NCI-H82 (cell line): ENCODE data around the gene USP15.
A peak's percentile ranks its signal among the peaks of the same experiment; 100 is the strongest.

Source experiments
- DNase-seq: peaks from one replicate; lab custom pipeline; 2025; lab: John Stamatoyannopoulos, UW

Gene USP15

GRCh38 chr12:62282057-62282774, 22.0 kb downstream of the USP15 start:
- DNase-seq, result no peak

GRCh38 chr12:62284749-62285148, 24.5 kb downstream of the USP15 start:
- no peak for DNase-seq

GRCh38 chr12:62285284-62285683, 25.1 kb downstream of the USP15 start:
- no peak for DNase-seq

DNA sequence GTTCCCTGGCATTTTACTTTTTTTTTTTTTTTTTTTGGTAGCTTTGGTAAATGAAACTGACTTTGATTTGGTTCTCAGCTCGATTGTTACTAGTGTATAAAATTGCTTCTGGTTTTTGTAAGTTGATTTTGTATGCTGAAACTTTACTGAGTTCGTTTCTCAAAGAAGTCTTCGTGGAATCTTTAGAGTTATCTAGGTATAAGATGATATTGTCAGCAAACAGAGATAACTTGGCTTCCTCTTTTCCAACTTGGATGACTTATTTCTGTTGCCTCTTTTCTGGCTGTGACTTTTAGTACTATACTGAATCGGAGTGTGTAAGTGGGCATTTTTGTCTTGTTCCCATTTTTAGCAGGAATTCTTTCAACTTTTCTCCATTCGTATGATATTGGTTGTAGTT, 28.1 kb downstream of the USP15 start:
- DNase-seq, result no peak

- no peak for DNase-seq
Measured at GRCh38 chr12:62290846-62291245, 30.6 kb downstream of the USP15 start.

DNA sequence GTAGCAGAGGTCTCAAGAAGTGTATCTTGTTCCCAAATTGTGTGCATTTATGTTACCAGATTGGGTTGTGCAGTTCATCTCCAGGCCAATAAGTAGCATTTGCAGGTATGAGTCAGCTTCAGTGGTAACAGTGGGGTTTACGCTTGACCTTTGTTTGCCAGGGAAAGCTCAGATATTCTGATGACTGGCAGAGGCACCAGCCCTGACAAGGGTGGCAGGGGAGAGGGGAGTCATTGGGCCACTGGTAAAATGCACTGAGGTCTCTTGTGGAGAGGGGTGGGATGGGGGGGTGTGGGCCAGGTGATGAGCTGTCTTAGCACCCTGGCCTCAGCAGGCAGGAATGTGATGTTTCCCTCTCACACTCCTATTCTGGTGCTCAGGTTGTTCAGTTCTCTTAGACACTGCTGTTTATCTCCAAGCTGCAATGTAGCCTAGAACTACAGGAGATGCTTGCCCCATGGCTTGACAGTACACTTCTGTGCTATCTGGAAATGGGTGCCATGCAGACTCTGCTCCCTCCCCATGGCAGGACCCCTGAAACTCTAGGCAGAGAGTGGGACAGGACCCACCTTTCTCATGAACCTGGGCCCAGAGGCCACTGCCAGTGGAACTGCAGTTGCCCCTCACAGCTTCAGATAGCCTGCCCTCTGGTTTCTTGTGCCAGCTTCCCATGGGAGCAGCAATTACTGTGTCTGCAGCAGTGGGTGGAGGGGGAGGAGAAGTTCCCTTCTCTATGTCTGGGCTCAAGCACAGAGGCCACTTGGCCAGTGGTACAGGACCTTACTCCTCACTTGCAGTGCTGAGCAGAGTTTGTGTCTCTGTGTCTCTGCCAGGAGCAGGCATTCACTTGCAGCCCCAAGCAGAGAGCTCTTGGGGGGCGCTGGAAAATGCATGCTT, 31.9 kb downstream of the USP15 start:
- no peak for DNase-seq

DNA sequence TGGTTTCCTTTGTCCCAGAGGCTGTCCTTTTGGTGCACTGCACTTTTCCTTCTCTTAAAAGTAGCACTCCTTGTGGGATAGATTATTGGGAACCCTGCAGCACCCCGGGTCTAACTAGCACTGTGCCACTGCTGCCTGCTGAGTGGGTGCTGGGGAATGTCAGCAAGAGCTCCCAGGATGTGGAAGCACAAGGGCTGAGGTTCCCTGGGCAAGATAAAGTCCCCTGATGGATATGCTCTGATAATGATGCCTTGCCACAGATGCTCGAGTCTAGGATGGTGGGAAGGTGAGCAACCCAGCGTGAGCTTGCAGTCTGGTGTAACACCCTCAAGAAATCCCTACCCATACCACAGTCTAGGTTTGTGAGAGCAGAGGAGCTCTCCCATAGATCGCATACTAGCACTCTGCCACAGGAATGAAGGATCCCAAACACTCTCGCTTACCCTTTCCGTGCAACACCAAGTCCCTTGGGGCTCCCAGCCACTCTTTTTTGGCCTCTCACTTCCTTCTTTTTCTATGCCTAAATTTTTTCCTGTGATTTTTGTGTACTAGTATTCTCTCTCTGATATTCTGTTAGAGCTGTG, 32.6 kb downstream of the USP15 start:
- no peak for DNase-seq

DNA sequence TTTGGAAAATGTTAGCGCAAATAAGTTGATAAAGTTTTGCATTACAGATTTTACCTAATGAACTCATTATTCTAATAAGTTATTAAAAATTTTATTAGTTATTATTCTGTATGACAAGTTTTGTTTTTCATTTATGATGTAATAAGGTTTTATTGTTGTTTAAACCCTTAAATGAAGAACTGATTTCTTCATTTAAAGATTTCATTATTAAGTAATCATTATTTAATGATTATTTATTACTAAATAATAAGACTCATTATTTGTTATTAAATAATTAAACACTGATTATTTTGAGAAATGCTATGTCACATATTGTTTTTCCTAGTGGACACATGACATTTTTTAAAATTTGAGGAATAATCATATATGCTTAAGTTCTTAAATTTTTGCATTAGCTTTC, 34.2 kb downstream of the USP15 start:
- no peak for DNase-seq

- DNase-seq, result no peak
Measured at GRCh38 chr12:62296001-62296400, 35.8 kb downstream of the USP15 start.

GRCh38 chr12:62297321-62297720, 37.1 kb downstream of the USP15 start:
- no peak for DNase-seq

GRCh38 chr12:62299617-62300016, 39.4 kb downstream of the USP15 start:
- DNase-seq, result no peak

DNA sequence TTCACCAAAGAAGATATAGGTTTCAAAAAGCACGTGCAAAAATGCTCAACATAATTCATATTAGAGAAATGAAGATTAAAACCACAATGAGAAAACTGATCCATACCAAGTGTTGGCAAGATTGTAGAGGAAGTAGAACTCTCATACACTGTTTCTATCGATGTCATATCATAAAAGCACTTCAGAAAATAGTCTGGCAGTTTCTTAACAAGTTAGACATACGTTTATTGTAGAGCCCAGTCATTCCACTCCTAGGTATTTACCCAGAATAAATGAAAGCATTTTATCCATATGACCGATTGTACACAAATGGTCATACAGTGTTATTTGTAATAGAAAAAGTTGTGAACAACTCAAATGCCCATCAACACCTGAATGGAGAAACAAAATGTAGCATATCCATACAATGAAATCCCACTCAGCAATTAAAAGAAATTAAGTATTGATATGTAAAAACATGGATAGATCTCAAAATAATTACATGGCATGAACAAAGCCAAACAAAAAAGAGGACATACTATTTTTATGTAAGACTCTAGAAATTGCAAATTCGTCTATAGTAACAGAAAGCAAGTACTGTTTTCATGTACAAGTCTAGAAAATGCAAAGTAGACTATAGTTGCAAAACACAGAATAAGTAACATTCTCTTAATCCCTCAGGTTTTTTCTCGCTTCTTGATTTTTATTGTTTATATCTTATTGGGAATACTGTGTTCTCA, 41.0 kb downstream of the USP15 start:
- DNase-seq, result no peak

DNA sequence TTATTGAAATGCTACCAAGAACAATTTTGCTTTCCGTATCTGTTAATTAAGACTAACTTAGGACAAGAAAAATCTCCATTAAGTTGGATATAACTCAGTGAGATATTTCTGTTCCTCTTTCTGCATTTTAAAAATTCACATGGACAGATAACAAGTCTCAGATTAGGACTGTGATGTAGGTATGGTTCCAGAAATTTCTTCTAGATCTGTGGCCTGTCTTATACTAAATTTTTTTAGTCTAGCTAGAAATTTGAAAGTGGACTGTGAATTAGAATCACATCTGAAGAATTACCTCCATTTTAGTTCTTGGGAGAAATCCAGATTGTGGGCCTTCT, 41.6 kb downstream of the USP15 start:
- no peak for DNase-seq

DNA sequence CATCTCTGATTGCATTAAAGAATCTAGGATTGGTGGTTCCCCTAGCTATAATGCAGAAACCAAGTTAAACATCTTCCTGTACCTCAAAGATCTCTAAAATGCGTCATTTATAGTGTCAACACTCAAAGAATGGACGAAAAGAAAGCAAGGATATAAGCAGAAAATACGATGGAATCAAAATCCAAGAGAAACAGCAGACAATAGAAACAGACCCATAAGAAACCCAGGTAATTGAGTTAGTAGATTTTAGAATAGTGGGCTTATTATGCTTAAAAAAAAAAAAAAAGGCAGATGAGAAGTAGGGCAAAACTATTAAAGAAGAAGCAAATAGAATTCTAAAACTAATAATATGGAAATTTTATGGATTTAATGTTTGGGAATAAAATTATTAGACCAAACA, 44.4 kb downstream of the USP15 start:
- no peak for DNase-seq

GRCh38 chr12:62305778-62306177, 45.6 kb downstream of the USP15 start:
- DNase-seq, result no peak

- no peak for DNase-seq
Measured at GRCh38 chr12:62306569-62307530, 46.6 kb downstream of the USP15 start.

DNA sequence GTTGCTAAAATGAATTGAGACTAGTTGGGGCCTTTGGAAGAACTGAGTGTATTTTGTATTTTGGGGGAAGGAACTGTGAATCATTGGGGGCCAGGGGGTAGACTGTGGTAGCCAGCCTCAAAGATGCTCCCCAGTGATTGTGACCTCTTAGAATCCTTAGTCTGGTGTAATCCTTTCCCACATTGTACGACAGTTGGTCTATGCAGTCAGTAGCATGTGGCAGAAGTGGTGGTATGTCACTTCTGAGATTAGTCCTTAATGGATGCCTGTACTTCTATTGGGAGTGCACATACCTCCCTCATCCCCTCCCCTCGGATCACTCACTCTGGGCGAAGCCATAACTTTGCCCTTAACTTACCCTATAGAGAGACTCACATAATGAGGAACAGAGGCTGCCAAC, 48.0 kb downstream of the USP15 start:
- DNase-seq, result peak; percentile 37

DNA sequence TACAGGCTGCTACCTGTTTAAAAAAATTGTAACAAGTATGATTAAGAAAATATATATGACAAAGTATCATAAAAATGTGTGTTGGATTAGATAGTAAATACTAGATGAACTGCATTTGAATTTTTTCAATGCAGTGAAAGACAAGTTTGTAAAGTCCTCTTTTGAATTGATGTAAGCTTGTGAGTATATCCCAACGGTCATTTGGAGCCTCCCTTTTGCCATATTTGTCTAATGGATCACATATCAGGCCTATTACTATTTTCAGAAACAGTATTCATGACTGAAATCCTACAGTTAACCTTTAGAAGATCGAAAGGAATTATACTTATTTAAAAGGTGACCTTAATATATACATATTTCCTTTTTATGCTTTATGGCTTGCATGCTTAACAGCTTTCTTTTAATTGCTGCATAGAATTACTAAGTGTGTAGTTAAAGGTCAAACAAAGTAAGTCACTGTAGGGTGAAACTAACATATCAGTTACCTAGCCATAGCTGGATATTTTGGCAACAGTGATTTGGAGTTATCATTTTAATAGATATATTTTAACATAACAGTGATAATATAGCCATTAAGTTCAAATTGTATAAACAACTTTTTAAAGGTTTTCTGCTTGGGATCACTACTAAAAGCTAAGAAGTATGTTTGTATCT, 53.6 kb downstream of the USP15 start:
- DNase-seq, result no peak

GRCh38 chr12:62317017-62317416, 56.8 kb downstream of the USP15 start:
- no peak for DNase-seq

DNA sequence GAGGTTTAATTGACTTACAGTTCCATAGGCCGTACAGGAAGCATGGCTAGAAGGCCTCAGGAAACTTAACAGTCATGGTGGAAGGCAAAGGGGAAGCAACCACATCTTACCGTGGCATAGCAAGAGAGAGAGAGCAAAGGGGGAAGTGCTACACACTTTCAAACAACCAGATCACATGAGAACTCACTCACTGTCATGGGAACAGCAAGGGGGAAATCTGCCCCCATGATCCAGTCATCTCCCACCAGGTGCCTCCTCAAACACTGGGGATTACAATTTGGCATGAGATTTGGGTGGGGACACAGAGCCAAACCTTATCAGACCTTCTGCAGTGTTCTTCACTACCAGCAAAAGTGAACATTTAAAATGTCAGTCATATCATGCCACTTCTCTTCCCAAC, 58.9 kb downstream of the USP15 start:
- DNase-seq, result no peak

GRCh38 chr12:62320054-62320453, 59.9 kb downstream of the USP15 start:
- no peak for DNase-seq
